A549 (cell line): ENCODE data around the gene EPN3.

ENCODE experiments used
- CEBPB ChIP-seq, 2 experiments: fragments of >200 bp in 1 of 2; sonication (Bioruptor Twin) in 1 of 2; formaldehyde crosslinking in 1 of 2; IDR thresholded peaks; 2 replicates each; pipeline ENCODE4 v1.6.1; 2012 to 2016
- CTCF ChIP-seq: fragments of >200 bp; sonication (Bioruptor Twin); formaldehyde crosslinking; IDR thresholded peaks from 3 replicates; pipeline ENCODE4 v1.5.1; 2016
- ELK1 ChIP-seq: fragments of 150-350 bp; IDR thresholded peaks from 2 replicates; pipeline ENCODE4 v1.6.1; 2014; ENCODE audit warnings: low read depth, mild to moderate bottlenecking, low read length
- GATA3 ChIP-seq: IDR thresholded peaks from 2 replicates; pipeline ENCODE4 v1.6.1; 2012; ENCODE audit warnings: borderline replicate concordance
- KDM1A ChIP-seq: fragments of 200-600 bp; sonication (generic); IDR thresholded peaks from 2 replicates; pipeline ENCODE4 v1.6.1; 2016; ENCODE audit warnings: low read depth, mild to moderate bottlenecking
- MAFK ChIP-seq: fragments of 450-650 bp; IDR thresholded peaks from 2 replicates; pipeline ENCODE4 v1.6.1; 2014; ENCODE audit not compliant: partially characterized antibody
- MYC ChIP-seq: IDR thresholded peaks from 2 replicates; pipeline ENCODE4 v1.6.1; 2012; ENCODE audit warnings: mild to moderate bottlenecking, inconsistent platforms, low read length, improper control_type of control experiment, borderline replicate concordance
- PHF8 ChIP-seq: fragments of 200-600 bp; sonication (generic); IDR thresholded peaks from 2 replicates; pipeline ENCODE4 v1.6.1; 2016; ENCODE audit warnings: low read depth, mild to moderate bottlenecking, antibody characterized with exemption, moderate library complexity, borderline replicate concordance
- POLR2A ChIP-seq: IDR thresholded peaks from 2 replicates; pipeline ENCODE4 v1.6.1; 2012; ENCODE audit warnings: mild to moderate bottlenecking, low read length
- POLR2AphosphoS2 ChIP-seq: conservative IDR thresholded peaks from 2 replicates; pipeline ENCODE4 v1.6.1; 2012; ENCODE audit warnings: low read length, improper control_type of control experiment, inconsistent platforms
- RAD21 ChIP-seq, 2 experiments: fragments of >200 bp in 1 of 2; sonication (Bioruptor Twin) in 1 of 2; formaldehyde crosslinking in 1 of 2; IDR thresholded peaks in 1 of 2; conservative IDR thresholded peaks in 1 of 2; 2 replicates in 1 of 2; 3 replicates in 1 of 2; pipeline ENCODE4 v1.6.1; 2012 to 2018; ENCODE audit warnings: inconsistent platforms in 1 of 2
- SMC3 ChIP-seq: fragments of >200 bp; sonication (Bioruptor Twin); formaldehyde crosslinking; IDR thresholded peaks from 3 replicates; pipeline ENCODE4 v1.6.1; 2018; ENCODE audit warnings: inconsistent platforms
- TFCP2L1 ChIP-seq: fragments of 250-450 bp; sonication (Bioruptor Pico); IDR thresholded peaks from 2 replicates; pipeline ENCODE4 v1.5.0; 2021; ENCODE audit warnings: mild to moderate bottlenecking

- no peak for TF ChIP-seq RAD21 (conservative IDR thresholded peaks at IDR 0.05 in 1 of 2, IDR thresholded peaks at IDR 0.05 in 1 of 2)
- no peak for TF ChIP-seq KDM1A
- TF ChIP-seq POLR2AphosphoS2: no peak
- no peak for TF ChIP-seq CTCF
- TF ChIP-seq PHF8: no peak
- TF ChIP-seq POLR2A: no peak
- no peak for TF ChIP-seq SMC3
- no peak for TF ChIP-seq MAFK
- no peak for TF ChIP-seq CEBPB (IDR thresholded peaks at IDR 0.05)
- TF ChIP-seq MYC: no peak
- no peak for TF ChIP-seq ELK1
- TF ChIP-seq GATA3: no peak
- no peak for TF ChIP-seq TFCP2L1 (CRISPR knock-in tag)
Observed at GRCh38 chr17:50579399-50579798, 46.9 kb downstream of the EPN3 start.
